Heart left ventricle (tissue), 16 donors: Measurements from ENCODE around the gene KRT35. TPM values are rescaled to one million over a fixed set of nuclear protein-coding genes. Genes with fewer than 3 reads are reported as not detected.
"Not testable (repeated sequence)": the region's sequence is repeated elsewhere in the genome, so short reads cannot be mapped to it uniquely, and the experiment has no call there.

ENCODE experiments used
- ATAC-seq, 4 donors: fragments of 200-7000 bp; cut with Tn5 transposase; one replicate each; pipeline ENCODE4 v1.9.1; 2020 to 2022; ENCODE audit warnings: moderate library complexity in 4 of 4, mild to moderate bottlenecking in 3 of 4, moderate number of reproducible peaks in 1 of 4
- DNase-seq, 5 donors: peaks; one replicate each; pipeline ENCODE4 v3.0.0-alpha.2; 2020
- H3K27ac ChIP-seq, 12 donors: fragments of 200-600 bp; sonication (generic) in 4 of 12; one replicate each; pipeline versions ENCODE4 v1.5.0 to v1.8.0; 2016 to 2022; ENCODE audit warnings: mild to moderate bottlenecking in 2 of 12
- H3K27me3 ChIP-seq, 9 donors: fragments of 200-600 bp; sonication (generic) in 2 of 9; one replicate each; pipeline versions ENCODE4 v1.5.1 to v1.8.0; 2016 to 2022; ENCODE audit warnings: mild to moderate bottlenecking in 3 of 9
- H3K36me3 ChIP-seq, 9 donors: fragments of 200-600 bp; sonication (generic) in 2 of 9; one replicate each; pipeline versions ENCODE4 v1.5.0 to v1.8.0; 2018 to 2022; ENCODE audit warnings: mild to moderate bottlenecking in 2 of 9
- H3K4me1 ChIP-seq, 12 donors: fragments of 200-600 bp; sonication (generic) in 4 of 12; one replicate each; pipeline versions ENCODE4 v1.5.0 to v1.8.0; 2016 to 2022; ENCODE audit warnings: mild to moderate bottlenecking in 3 of 12
- H3K4me3 ChIP-seq, 12 donors: fragments of 200-600 bp; sonication (generic) in 4 of 12; one replicate each; pipeline versions ENCODE4 v1.5.0 to v1.8.0; 2017 to 2022; ENCODE audit warnings: mild to moderate bottlenecking in 9 of 12, moderate library complexity in 4 of 12
- H3K9me3 ChIP-seq, 12 donors: fragments of 200-600 bp; sonication (generic) in 4 of 12; one replicate each; pipeline versions ENCODE4 v1.5.0 to v1.8.0; 2016 to 2022; ENCODE audit warnings: mild to moderate bottlenecking in 1 of 12
- POLR2A ChIP-seq, 2 donors: fragments of 450-650 bp; IDR thresholded peaks; one replicate each; pipeline ENCODE4 v1.6.1; 2017; ENCODE audit warnings: antibody characterized with exemption in 2 of 2, mild to moderate bottlenecking in 2 of 2, moderate library complexity in 2 of 2
- WGBS, 4 donors: extraction: QIAGEN DNeasy Blood & Tissue Kit in 2 of 4; methylation state at CpG; one replicate each; pipeline versions ENCODE4 v1.1.5 to v1.1.7; 2013 to 2018; 5-methylcytosine and 5-hydroxymethylcytosine counted together
- intact Hi-C, 10 donors: fragments of 100-400 bp; cut with DNase I; formaldehyde crosslinking; loops; one replicate each; pipeline versions ENCODE4 v1.11.1 to v1.14.2; 2022
- microRNA-seq, 4 donors: library from miRNA; unstranded; fragments of <30 nt; microRNA quantifications; one replicate each; pipeline versions ENCODE4 to v1.2.0, GENCODE V29; 2017 to 2020
- polyA plus RNA-seq, 2 donors: library from polyadenylated mRNA; stranded (reverse); fragments of 200-250 nt; gene quantifications; one replicate each; pipeline ENCODE4 v1.2.3, GENCODE V29; 2013
- total RNA-seq, 9 donors: library from RNA; depleted of rRNA in 2 of 9; stranded (reverse); fragments of >200 nt in 2 of 9; fragmentation: NEBNext Ultra II Directional in 3 of 9; extraction: Animal tissue kit (Norgen Biotek cat#: 25700) in 3 of 9; gene quantifications; one replicate each; pipeline versions ENCODE4 v1.1.0 to v1.2.4, GENCODE V29; 2016 to 2023
- TF ChIP-seq, protein P1 (sequence below), 12 donors: fragments of 200-600 bp; sonication (generic) in 4 of 12; IDR thresholded peaks; one replicate each; pipeline versions ENCODE4 v1.5.0 to v1.8.0; 2018 to 2022; ENCODE audit warnings: antibody characterized with exemption in 12 of 12, mild to moderate bottlenecking in 5 of 12
- donor health status: ischemic (EF 13 %, LVEDD 7.1; RV severe dilation, severe dysfunction).
- donor health status: healthy with polysubstance abuse.
- donor health status: DM: no; HTN: yes; CAD: no.
- donor health status: DM: no; HTN: no; CAD: no.
- donor health status: ischemic (EF 25% LVEDD 6.9; RV normal size, moderate dysfunction).
- donor health status: ischemic (EF 25% LVEDD 5.7; RV mildly dilated, moderate dysfunction).
- donor health status: healthy.
- donor health status: DM: yes; HTN: yes; CAD: no.
- donor health status: ischemic (EF 35%, LVEDD 5.7; RV mildly dilated, moderate dysfunction).
- donor health status: nonischemic (EF 11% LVEDD 7.7; RV severe dilation, severe dysfunction).
- donor health status: DM: yes; HTN: yes; CAD: no.
- donor health status: PGD.
- donor health status: ischemic (EF 29% LVEDD 5.4; RV normal size, mild dysfunction).
- donor health status: nonischemic (EF 23%, LVEDD 6.1; RV moderate dilation, normal function).

Gene KRT35
- total and polyA plus RNA-seq, 11 donors, result not detected

DNA sequence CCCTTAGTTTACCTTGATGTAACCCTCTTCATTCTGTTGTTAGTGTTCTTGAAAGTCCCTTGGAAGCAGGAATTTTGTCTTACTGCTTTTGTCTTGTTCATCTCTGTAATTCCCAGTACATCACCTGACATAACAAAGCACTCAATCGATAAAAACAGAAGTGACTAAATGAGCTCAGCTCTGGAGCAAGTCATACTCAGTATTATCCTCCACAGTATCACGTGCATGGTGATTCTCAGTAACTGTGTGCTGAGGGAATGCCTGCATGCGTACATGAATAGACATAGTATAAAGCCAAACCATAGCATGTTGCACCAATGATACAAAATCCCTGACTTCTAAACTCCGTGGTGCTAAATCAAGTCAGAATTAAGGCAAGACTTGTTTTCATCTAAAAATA is 47.4 kb downstream of the KRT35 start:
- Histone ChIP-seq H3K4me3 (no peak overlapping the region), H3K36me3 (no peaks in the 10 kb centered on the region), H3K9me3 (no peaks in the 10 kb centered on the region), H3K4me1 (peaks cover 0 to 10% (median 0%) of the 10 kb centered on the region in 12 donors), H3K27me3 (peaks cover 0 to 21% (median 0%) of the 10 kb centered on the region in 9 donors), H3K27ac (no peak overlapping the region)
- 39 to 44% (median 43%) methylated on average over 4 of the region's 4 CpGs for WGBS, 4 donors
- intact Hi-C loops, result no loop called here
- ATAC-seq, result no peak
- TF ChIP-seq, protein P1, sequence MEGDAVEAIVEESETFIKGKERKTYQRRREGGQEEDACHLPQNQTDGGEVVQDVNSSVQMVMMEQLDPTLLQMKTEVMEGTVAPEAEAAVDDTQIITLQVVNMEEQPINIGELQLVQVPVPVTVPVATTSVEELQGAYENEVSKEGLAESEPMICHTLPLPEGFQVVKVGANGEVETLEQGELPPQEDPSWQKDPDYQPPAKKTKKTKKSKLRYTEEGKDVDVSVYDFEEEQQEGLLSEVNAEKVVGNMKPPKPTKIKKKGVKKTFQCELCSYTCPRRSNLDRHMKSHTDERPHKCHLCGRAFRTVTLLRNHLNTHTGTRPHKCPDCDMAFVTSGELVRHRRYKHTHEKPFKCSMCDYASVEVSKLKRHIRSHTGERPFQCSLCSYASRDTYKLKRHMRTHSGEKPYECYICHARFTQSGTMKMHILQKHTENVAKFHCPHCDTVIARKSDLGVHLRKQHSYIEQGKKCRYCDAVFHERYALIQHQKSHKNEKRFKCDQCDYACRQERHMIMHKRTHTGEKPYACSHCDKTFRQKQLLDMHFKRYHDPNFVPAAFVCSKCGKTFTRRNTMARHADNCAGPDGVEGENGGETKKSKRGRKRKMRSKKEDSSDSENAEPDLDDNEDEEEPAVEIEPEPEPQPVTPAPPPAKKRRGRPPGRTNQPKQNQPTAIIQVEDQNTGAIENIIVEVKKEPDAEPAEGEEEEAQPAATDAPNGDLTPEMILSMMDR (IDR thresholded peaks at IDR 0.05), result no peak
- TF ChIP-seq POLR2A (IDR thresholded peaks at IDR 0.05), result no peak
- no peak for DNase-seq

DNA sequence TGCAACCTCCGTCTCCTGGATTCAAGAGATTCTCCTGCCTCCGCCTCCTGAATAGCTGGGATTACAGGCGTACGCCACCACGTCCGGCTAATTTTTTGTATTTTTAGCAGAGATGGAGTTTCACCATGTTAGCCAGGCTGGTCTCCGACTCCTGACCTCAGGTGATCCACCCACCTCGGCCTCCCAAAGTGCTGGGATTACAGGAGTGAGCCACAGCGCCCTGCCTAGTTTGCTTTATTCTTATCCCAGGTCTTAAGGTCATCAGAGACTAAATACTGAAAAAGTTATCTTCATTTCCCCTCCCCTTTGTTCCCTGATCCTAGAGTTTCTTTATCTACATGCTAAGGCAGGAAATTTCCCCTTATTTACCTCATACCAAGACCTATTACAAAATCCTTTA is 50.6 kb downstream of the KRT35 start:
- H3K27me3 ChIP-seq, result peaks cover 0 to 21% (median 0%) of the 10 kb centered on the region in 9 donors
- H3K4me1 ChIP-seq, H3K27ac ChIP-seq, DNase-seq, intact Hi-C loops, H3K36me3 ChIP-seq, H3K9me3 ChIP-seq, H3K4me3 ChIP-seq, ATAC-seq: not testable (repeated sequence)
- 75 to 81% (median 77%) methylated on average over 9 of the region's 9 CpGs for WGBS, 4 donors

DNA sequence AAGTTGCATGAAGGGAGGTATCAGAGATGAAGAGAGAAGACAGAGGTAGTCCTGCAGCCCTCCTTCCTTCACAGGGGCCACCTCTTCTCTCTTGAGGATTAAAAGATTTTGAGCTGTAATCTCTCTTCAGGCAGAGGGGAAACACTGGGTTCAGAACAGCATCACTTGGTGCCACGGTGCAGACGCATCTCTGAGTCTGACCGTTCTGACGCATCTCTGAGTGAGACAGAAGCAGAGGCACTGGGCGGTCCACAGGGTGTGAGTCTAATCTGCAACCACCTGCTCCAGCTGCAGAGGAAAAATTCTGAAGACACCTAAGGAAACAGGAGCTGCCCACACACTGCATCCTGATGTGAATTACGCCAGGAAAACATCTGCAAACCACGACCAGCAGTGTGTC is 51.3 kb downstream of the KRT35 start:
- DNase-seq (no peak), ATAC-seq (no peak)
- Histone ChIP-seq H3K36me3 (no peaks in the 10 kb centered on the region), H3K27ac (no peak overlapping the region), H3K9me3 (no peaks in the 10 kb centered on the region), H3K4me3 (no peak overlapping the region), H3K27me3 (peaks cover 0 to 21% (median 0%) of the 10 kb centered on the region in 9 donors), H3K4me1 (peaks cover 0 to 9% (median 0%) of the 10 kb centered on the region in 12 donors)
- TF ChIP-seq POLR2A (IDR thresholded peaks at IDR 0.05), result no peak
- TF ChIP-seq, protein P1 (IDR thresholded peaks at IDR 0.05), result no peak
- intact Hi-C loops, result no loop called here
- 58 to 73% (median 63%) methylated on average over 7 of the region's 7 CpGs for WGBS, 4 donors

DNA sequence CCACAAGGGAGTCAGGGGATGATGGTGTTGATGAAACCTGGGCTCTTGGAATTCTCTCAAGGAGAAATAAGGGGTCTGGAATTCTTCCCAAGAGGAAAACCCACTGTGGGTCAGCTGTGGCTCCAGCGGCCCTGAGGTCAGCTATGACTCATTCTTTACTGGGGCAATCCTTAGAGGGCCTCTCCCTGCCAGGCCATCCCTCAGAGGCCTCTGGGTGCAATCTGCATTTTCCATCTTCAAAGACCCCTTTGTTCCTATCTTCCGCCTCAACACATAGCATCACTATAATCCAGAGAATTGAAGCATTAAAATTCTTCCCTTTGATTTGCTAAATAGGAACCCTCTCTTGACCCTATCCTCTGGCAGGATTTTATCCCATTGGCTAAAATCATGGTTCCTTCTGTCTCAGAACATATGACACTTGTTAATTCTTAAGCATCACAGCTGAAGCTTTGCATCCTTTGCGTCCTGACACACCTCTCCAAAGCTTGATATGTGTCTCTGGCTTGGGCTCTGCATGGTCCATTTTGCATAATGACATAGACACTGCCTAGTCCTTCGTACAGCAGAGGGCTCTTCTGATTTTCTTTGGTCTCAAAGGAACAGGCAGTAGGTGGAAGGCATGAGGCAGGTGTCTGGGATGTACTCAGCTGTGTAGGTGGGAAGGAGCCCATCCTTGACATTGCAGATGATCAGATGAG is 52.2 kb downstream of the KRT35 start:
- no peak for ATAC-seq
- Histone ChIP-seq H3K36me3 (no peaks in the 10 kb centered on the region), H3K27ac (no peak overlapping the region), H3K9me3 (no peaks in the 10 kb centered on the region), H3K4me1 (peaks cover 0 to under 1% (median 0%) of the 10 kb centered on the region in 12 donors), H3K27me3 (peaks cover 0 to 21% (median 0%) of the 10 kb centered on the region in 9 donors), H3K4me3 (no peak overlapping the region)
- 55 to 62% (median 58%) methylated on average over 4 of the region's 4 CpGs for WGBS, 4 donors
- TF ChIP-seq, protein P1 (IDR thresholded peaks at IDR 0.05), result no peak
- no peak for TF ChIP-seq POLR2A (IDR thresholded peaks at IDR 0.05)
- intact Hi-C loops, result no loop called here
- no peak for DNase-seq

Small RNA genes lying within 50 kb of the gene (microRNA-seq; reads per million reads assigned to microRNA genes)
- 0 to 0.06 (median 0) reads per million in 4 donors for gene MIR6510

Other genes with a start within 250 kb of the KRT35 start
- not detected for gene KRTAP9-3, start 248.7 kb downstream of the KRT35 start, total RNA-seq
- gene KRTAP9-3, start 248.7 kb downstream of the KRT35 start, polyA plus RNA-seq, result not detected
- gene KRTAP9-8, start 243.2 kb downstream of the KRT35 start, total RNA-seq, result not detected
- gene KRTAP9-8, start 243.2 kb downstream of the KRT35 start, polyA plus RNA-seq, result not detected
- gene KRTAP9-4, start 231.5 kb downstream of the KRT35 start, total RNA-seq, result not detected
- not detected for gene KRTAP9-4, start 231.5 kb downstream of the KRT35 start, polyA plus RNA-seq
- gene KRTAP9-9, start 225.8 kb downstream of the KRT35 start, total RNA-seq, result not detected
- gene KRTAP9-9, start 225.8 kb downstream of the KRT35 start, polyA plus RNA-seq, result not detected
- gene KRTAP9-6, start 215.8 kb downstream of the KRT35 start, total RNA-seq, result not detected
- not detected for gene KRTAP9-6, start 215.8 kb downstream of the KRT35 start, polyA plus RNA-seq
- not detected for gene KRTAP9-7, start 205.5 kb downstream of the KRT35 start, total RNA-seq
- gene KRTAP9-7, start 205.5 kb downstream of the KRT35 start, polyA plus RNA-seq, result not detected
- not detected for gene KRTAP29-1, start 178.3 kb downstream of the KRT35 start, total RNA-seq
- gene KRTAP29-1, start 178.3 kb downstream of the KRT35 start, polyA plus RNA-seq, result not detected
- not detected for gene KRTAP16-1, start 171.8 kb downstream of the KRT35 start, total RNA-seq
- not detected for gene KRTAP16-1, start 171.8 kb downstream of the KRT35 start, polyA plus RNA-seq
- gene KRTAP17-1, start 165.4 kb downstream of the KRT35 start, total RNA-seq, result not detected
- not detected for gene KRTAP17-1, start 165.4 kb downstream of the KRT35 start, polyA plus RNA-seq
- not detected for gene KRT33A, start 130.3 kb downstream of the KRT35 start, total RNA-seq
- gene KRT33A, start 130.3 kb downstream of the KRT35 start, polyA plus RNA-seq, result not detected
- not detected for gene KRT33B, start 111.3 kb downstream of the KRT35 start, total RNA-seq
- not detected for gene KRT33B, start 111.3 kb downstream of the KRT35 start, polyA plus RNA-seq
- gene KRT34, start 98.8 kb downstream of the KRT35 start, total RNA-seq, result not detected
- not detected for gene KRT34, start 98.8 kb downstream of the KRT35 start, polyA plus RNA-seq
- gene KRT31, start 83.5 kb downstream of the KRT35 start, total RNA-seq, result not detected
- gene KRT31, start 83.5 kb downstream of the KRT35 start, polyA plus RNA-seq, result not detected
- gene KRT37, start 56.6 kb downstream of the KRT35 start, total RNA-seq, result not detected
- not detected for gene KRT37, start 56.6 kb downstream of the KRT35 start, polyA plus RNA-seq
- not detected for gene KRT38, start 40.2 kb downstream of the KRT35 start, total RNA-seq
- not detected for gene KRT38, start 40.2 kb downstream of the KRT35 start, polyA plus RNA-seq
- gene KRT32, start 13.8 kb downstream of the KRT35 start, total RNA-seq, result under 1 TPM in 3 of 9 donors, not detected in 6; 0.16 to 0.27 (median 0.16) TPM
- gene KRT32, start 13.8 kb downstream of the KRT35 start, polyA plus RNA-seq, result under 1 TPM in 1 of 2 donors, not detected in 1; 0.26 TPM
- not detected for gene KRT36, start 8.8 kb upstream of the KRT35 start, total RNA-seq
- gene KRT36, start 8.8 kb upstream of the KRT35 start, polyA plus RNA-seq, result not detected
- under 1 TPM in 1 of 9 donors, not detected in 8; 0.31 TPM for gene KRT13, start 24.5 kb upstream of the KRT35 start, total RNA-seq
- gene KRT13, start 24.5 kb upstream of the KRT35 start, polyA plus RNA-seq, result 1 to 10 TPM in 1 of 2 donors, not detected in 1; 4.1 TPM
- under 1 TPM in 1 of 9 donors, not detected in 8; 0.36 TPM for gene KRT15, start 37.7 kb upstream of the KRT35 start, total RNA-seq
- under 1 TPM in 1 of 2 donors, not detected in 1; 0.14 TPM for gene KRT15, start 37.7 kb upstream of the KRT35 start, polyA plus RNA-seq
- 100 to 1,000 TPM in 1 of 9 donors, under 1 TPM in 8; 0.40 to 163 (median 0.75) TPM for gene KRT19, start 47.2 kb upstream of the KRT35 start, total RNA-seq
- gene KRT19, start 47.2 kb upstream of the KRT35 start, polyA plus RNA-seq, result 1 to 10 TPM; 1.6 to 2.1 TPM
- gene KRT9, start 90.9 kb upstream of the KRT35 start, total RNA-seq, result not detected
- not detected for gene KRT9, start 90.9 kb upstream of the KRT35 start, polyA plus RNA-seq
- under 1 TPM in 2 of 9 donors, not detected in 7; 0.23 to 0.38 TPM for gene KRT14, start 105.7 kb upstream of the KRT35 start, total RNA-seq
- not detected for gene KRT14, start 105.7 kb upstream of the KRT35 start, polyA plus RNA-seq
- gene KRT16, start 131.6 kb upstream of the KRT35 start, total RNA-seq, result not detected
- gene KRT16, start 131.6 kb upstream of the KRT35 start, polyA plus RNA-seq, result under 1 TPM in 1 of 2 donors, not detected in 1; 0.06 TPM
- under 1 TPM in 1 of 9 donors, not detected in 8; 0.60 TPM for gene KRT17, start 143.4 kb upstream of the KRT35 start, total RNA-seq
- gene KRT17, start 143.4 kb upstream of the KRT35 start, polyA plus RNA-seq, result not detected
- 1,000 to 10,000 TPM in 6 of 9 donors, 100 to 1,000 TPM in 3; 402 to 1,338 (median 1,177) TPM for gene EIF1, start 207.7 kb upstream of the KRT35 start, total RNA-seq
- gene EIF1, start 207.7 kb upstream of the KRT35 start, polyA plus RNA-seq, result 1,000 to 10,000 TPM in 1 of 2 donors, 100 to 1,000 TPM in 1; 911 to 1,001 TPM
- gene GAST, start 231.2 kb upstream of the KRT35 start, total RNA-seq, result not detected
- gene GAST, start 231.2 kb upstream of the KRT35 start, polyA plus RNA-seq, result not detected